Muscle layer of colon (tissue), 2 donors: ENCODE measurements around the gene KLK11.

Experiments used
- H3K27ac ChIP-seq: one replicate; pipeline ENCODE4 v1.7.0; 2013; ENCODE audit warnings: low read depth, mild to moderate bottlenecking, low read length, moderate library complexity
- H3K27me3 ChIP-seq, 2 donors: one replicate each; pipeline ENCODE4 v1.7.0; 2013; ENCODE audit warnings: low read length in 2 of 2, mild to moderate bottlenecking in 2 of 2; ENCODE audit not compliant: insufficient read depth in 2 of 2, control insufficient read depth in 1 of 2
- H3K36me3 ChIP-seq: one replicate; pipeline ENCODE4 v1.7.0; 2013; ENCODE audit warnings: mild to moderate bottlenecking, low read length; ENCODE audit not compliant: insufficient read depth
- H3K4me1 ChIP-seq: one replicate; pipeline ENCODE4 v1.7.0; 2013; ENCODE audit warnings: mild to moderate bottlenecking, low read length; ENCODE audit not compliant: insufficient read depth
- H3K4me3 ChIP-seq, 2 donors: one replicate each; pipeline ENCODE4 v1.7.0; 2013; ENCODE audit warnings: low read length in 2 of 2, low read depth in 1 of 2, mild to moderate bottlenecking in 1 of 2, moderate library complexity in 1 of 2
- H3K9ac ChIP-seq: one replicate; pipeline ENCODE4 v1.7.0; 2013; ENCODE audit warnings: low read length
- H3K9me3 ChIP-seq: one replicate; pipeline ENCODE4 v1.7.0; 2013; ENCODE audit warnings: mild to moderate bottlenecking, low read length
- donor health status: abdominal sarcoma.
- donor health status: Adenocarcinoma of cecum.

Gene KLK11

DNA sequence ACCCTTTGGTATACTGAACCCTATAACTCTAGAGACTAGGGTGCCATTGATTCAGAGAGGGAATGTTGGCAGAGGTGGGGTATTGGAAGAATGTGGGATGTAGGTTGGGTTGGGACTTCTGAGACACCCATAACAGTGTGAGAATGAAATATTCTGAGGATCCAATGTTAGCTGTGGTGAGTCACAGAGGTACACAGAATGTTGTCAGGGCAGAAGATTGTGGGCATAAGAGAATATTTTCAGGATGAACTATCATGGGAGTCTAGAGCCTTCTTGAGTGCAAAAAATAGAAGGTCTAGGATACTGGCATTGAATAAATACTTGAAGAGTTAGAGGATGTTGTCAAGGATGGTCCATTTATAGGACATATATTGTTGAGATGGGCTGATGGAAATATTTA, 29.4 kb upstream of the KLK11 start:
- Histone ChIP-seq H3K4me3 (no peak overlapping the region), H3K4me1 (no peaks in the 10 kb centered on the region), H3K36me3 (no peaks in the 10 kb centered on the region), H3K9ac (no peak overlapping the region), H3K9me3 (no peaks in the 10 kb centered on the region), H3K27ac (no peak overlapping the region), H3K27me3 (peaks cover 0 to 5% of the 10 kb centered on the region in 2 donors)

DNA sequence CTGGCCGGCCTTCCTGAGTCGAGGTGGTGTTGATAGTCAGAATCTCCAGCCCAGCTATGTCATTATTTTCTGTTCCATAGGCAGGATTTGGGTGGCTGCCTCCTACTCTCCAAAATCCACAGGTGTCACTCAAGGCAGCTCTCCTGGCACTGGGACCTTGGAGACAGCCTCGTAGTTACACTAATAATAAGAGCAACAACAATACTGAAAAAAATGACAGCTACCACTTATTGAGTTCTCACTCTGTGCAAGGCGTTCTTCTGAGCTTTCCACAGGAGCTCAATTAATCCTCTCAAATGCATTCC, 20.6 kb upstream of the KLK11 start:
- Histone ChIP-seq H3K9me3 (no peaks in the 10 kb centered on the region), H3K9ac (no peak overlapping the region), H3K36me3 (no peaks in the 10 kb centered on the region), H3K4me1 (no peaks in the 10 kb centered on the region), H3K4me3 (no peak overlapping the region), H3K27me3 (peaks cover 0 to 3% of the 10 kb centered on the region in 2 donors), H3K27ac (no peak overlapping the region)

DNA sequence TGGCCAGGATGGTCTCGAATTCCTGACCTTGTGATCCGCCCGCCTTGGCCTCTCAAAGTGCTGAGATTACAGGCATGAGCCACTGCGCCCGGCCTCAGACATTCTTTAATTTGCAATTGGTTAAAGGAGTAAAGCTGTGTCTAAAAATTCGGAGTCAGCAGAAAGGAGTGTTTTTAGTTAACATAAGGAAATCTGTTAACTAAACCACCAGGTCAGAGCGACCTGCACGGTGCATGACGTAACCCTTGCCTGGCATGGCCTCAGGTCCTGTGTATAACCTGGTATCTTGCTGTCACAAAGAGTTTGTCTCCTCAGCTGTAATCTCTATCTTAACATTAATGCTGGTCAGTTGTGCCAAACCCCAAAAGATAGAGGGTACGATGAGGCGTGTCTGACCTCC, 17.9 kb upstream of the KLK11 start:
- H3K9me3 ChIP-seq = no peaks in the 10 kb centered on the region
- no peak overlapping the region for H3K9ac ChIP-seq
- H3K36me3 ChIP-seq = no peaks in the 10 kb centered on the region
- H3K4me3 ChIP-seq = no peak overlapping the region
- H3K27me3 ChIP-seq = no peaks in the 10 kb centered on the region
- no peak overlapping the region for H3K27ac ChIP-seq
- no peaks in the 10 kb centered on the region for H3K4me1 ChIP-seq

DNA sequence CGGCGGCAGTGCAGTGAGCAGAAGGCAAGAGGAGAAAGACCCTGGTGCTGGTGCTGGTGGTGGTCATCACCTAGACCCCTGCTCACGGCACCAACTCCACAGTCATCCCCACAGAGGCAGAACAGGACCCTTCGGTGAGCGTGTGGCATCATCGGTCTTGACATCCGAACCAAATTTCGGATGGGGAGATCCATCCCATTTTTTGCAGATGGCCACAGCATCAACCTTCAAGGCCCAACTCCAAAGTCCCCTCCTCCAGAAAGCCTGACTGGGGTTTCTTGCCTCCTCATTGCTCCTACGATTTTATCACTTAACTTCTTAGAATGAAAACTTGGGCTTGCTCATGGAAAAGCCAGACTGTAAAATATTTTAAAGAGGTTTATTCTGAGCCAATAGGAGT, 17.1 kb upstream of the KLK11 start:
- no peaks in the 10 kb centered on the region for H3K27me3 ChIP-seq
- H3K9ac ChIP-seq = no peak overlapping the region
- H3K9me3 ChIP-seq = no peaks in the 10 kb centered on the region
- no peak overlapping the region for H3K4me3 ChIP-seq
- H3K27ac ChIP-seq = no peak overlapping the region
- H3K4me1 ChIP-seq = no peaks in the 10 kb centered on the region
- H3K36me3 ChIP-seq = no peaks in the 10 kb centered on the region

DNA sequence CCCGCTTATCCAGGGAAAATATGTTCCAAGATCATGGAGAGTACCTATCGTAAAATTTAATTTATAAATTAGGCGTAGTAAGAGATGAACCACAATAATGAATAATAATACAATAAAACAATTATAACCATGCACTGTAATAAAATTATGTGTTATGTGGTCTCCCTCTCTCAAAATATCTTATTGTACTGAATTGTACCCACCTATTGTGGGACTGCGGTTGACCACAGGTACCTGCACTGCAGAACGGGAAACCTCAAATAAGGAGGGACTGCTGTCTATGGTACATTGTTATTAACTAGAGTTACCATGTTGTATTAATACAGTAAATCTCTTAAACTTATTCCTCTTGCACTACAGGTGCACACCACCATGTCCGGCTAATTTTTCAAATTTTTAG, 13.7 kb upstream of the KLK11 start:
- Histone ChIP-seq H3K4me3 (no peak overlapping the region), H3K9ac (no peak overlapping the region), H3K27me3 (peaks cover 0 to under 1% of the 10 kb centered on the region in 2 donors), H3K36me3 (no peaks in the 10 kb centered on the region), H3K4me1 (no peaks in the 10 kb centered on the region), H3K27ac (no peak overlapping the region), H3K9me3 (no peaks in the 10 kb centered on the region)

DNA sequence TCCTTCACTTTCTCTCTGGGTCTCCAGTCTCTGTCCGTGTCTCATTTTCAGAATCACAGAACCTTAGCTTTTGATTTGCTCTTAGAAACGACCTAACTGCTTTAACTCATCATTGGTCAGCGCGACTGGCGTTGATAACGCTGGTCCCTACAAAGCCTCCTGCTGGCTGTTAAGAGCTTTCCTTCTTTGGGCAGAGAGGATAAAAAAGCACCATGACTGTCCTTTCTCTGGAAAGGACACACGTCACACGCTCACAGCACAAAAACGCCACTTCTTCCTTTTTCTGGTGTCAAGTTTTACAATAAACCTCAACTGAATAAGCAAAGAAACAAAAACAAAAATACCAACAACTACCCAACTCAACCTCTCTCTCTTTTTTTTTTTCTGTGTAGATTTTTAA, 10.1 kb upstream of the KLK11 start:
- Histone ChIP-seq H3K9ac (no peak overlapping the region), H3K4me1 (no peaks in the 10 kb centered on the region), H3K36me3 (no peaks in the 10 kb centered on the region), H3K27me3 (peaks cover 0 to 4% of the 10 kb centered on the region in 2 donors), H3K4me3 (no peak overlapping the region), H3K9me3 (no peaks in the 10 kb centered on the region), H3K27ac (no peak overlapping the region)

DNA sequence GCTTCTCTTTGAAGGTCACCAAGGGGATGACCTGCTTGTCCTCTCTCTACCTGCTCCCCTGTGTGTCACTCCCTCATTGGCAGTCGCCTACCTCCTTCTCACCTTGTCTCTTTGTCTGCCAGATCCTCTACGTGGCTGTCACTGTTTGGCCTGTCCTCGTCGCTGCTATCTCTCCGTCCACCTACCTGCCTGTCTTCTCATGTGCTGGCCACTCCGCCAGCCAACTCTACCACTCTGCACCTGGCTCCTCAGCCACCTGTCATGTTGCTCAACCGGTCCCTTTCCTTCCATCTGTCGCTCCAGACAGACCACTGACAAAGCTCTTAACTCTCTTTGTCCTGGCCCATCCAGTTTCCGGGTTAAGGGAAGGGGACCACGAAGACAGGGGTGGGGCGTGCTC, 8.3 kb upstream of the KLK11 start, which contains the start of gene KLK12:
KLK12 (minus strand) TSS at position 299 of the 400 bp plus-strand sequence. CDS start 381 bp downstream, outside the sequence.
- no peak within 1 kb of the TSS for H3K9ac ChIP-seq
- no peak within 1 kb of the TSS for H3K27ac ChIP-seq
- peaks cover 0 to 4% of the 10 kb centered on the region in 2 donors for H3K27me3 ChIP-seq
- H3K36me3 ChIP-seq = no peaks in the 10 kb centered on the region
- no peaks in the 10 kb centered on the region for H3K4me1 ChIP-seq
- H3K9me3 ChIP-seq = no peaks in the 10 kb centered on the region
- H3K4me3 ChIP-seq = no peak within 1 kb of the TSS

DNA sequence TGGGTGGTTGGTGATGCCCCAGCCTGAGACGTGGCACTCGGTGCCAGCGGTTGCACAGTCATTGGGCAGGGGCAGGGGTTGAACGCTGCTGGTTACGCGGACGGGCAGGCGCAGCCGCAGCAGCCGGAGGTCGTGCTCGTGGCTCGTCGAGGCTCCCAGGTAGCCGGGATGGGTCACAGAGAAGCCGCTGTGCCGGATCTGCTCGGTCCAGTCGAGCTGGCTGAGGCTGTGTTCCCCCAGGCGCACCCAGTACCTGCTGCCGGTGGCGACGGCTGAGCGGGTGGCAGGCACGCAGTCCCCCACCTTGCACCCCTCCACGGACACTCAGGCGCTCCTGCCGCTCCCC, 5.4 kb upstream of the KLK11 start:
- H3K4me1 ChIP-seq = no peaks in the 10 kb centered on the region
- no peak overlapping the region for H3K27ac ChIP-seq
- H3K9me3 ChIP-seq = no peaks in the 10 kb centered on the region
- H3K36me3 ChIP-seq = no peaks in the 10 kb centered on the region
- H3K4me3 ChIP-seq = no peak overlapping the region
- no peak overlapping the region for H3K9ac ChIP-seq
- H3K27me3 ChIP-seq = peaks cover 0 to 9% of the 10 kb centered on the region in 2 donors

DNA sequence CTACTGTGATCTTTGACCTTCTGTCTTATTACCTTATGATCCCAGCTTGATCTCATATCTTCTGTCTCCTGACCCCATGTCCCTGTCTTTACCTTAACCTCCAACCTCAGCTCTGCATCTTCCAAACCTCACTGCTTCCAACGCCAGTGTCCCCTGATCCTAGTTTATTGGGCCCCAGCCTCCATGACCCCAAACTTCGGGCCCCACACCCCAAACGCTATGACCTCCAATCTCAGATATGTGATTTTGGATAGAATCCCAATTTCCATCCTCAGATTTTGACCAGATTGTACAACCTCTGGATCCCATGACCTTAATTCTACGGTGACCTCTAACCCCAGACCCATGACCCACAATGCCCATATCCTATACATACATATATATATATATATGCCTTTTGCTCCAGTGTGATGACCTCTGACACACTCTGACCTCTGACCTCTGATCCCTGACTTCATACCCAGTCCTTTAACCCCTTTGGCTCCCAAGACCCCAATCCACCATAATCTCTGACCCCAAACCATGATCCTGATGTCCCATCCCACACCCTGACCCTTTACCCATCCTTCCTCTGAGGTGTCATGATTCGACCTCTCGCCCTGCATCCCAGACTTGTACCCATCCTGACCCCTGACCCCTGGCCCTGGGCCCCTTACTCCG, 4.9 kb upstream of the KLK11 start:
- no peak overlapping the region for H3K4me3 ChIP-seq
- H3K36me3 ChIP-seq = no peaks in the 10 kb centered on the region
- no peak overlapping the region for H3K9ac ChIP-seq
- peaks cover 0 to 11% of the 10 kb centered on the region in 2 donors for H3K27me3 ChIP-seq
- no peaks in the 10 kb centered on the region for H3K9me3 ChIP-seq
- H3K4me1 ChIP-seq = no peaks in the 10 kb centered on the region
- H3K27ac ChIP-seq = no peak overlapping the region

DNA sequence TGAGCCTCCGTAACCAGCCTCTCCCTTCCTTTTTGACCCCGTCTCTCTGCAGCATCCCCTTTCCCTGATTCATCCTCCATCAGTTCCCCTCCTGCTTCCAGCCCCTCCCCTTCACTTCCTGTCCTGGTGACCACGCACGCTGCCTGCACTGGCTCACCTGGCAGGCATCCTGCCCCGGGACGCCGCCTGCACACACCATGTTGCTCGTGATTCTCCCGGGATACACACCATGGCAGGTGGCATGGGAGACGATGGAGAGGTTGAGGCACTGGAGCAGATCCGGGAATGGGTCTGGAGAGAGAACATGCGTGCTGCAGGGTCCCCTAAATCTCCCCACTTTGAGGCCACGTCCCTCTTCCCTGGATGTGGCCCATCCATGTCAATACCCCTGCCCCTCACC, 4.2 kb upstream of the KLK11 start:
- Histone ChIP-seq H3K9ac (no peak overlapping the region), H3K4me3 (no peak overlapping the region), H3K27ac (no peak overlapping the region), H3K9me3 (no peaks in the 10 kb centered on the region), H3K36me3 (no peaks in the 10 kb centered on the region), H3K4me1 (no peaks in the 10 kb centered on the region), H3K27me3 (peaks cover 0 to 16% of the 10 kb centered on the region in 2 donors)

DNA sequence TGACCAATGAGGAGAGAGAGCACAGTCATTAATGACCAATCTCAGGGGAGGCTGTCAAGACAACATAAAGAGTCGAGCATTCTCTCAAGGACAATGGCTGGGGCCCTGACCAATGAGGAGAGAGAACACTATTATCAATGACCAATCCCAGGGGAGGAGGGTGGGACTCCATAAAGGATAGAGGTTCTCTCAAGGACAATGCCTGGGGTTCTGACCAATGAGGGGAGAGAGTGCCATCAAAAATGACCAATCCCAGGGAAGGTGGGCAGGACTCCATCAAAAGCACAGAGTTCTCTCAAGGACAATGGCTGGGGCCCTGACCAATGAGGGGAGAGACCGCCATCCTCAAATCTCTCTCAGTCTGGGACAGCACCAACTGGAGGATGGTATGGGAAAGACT, 3.3 kb upstream of the KLK11 start:
- no peaks in the 10 kb centered on the region for H3K4me1 ChIP-seq
- H3K9ac ChIP-seq = no peak overlapping the region
- H3K27me3 ChIP-seq = peaks cover 0 to 21% of the 10 kb centered on the region in 2 donors
- H3K4me3 ChIP-seq = no peak overlapping the region
- no peaks in the 10 kb centered on the region for H3K36me3 ChIP-seq
- H3K9me3 ChIP-seq = no peaks in the 10 kb centered on the region
- no peak overlapping the region for H3K27ac ChIP-seq

DNA sequence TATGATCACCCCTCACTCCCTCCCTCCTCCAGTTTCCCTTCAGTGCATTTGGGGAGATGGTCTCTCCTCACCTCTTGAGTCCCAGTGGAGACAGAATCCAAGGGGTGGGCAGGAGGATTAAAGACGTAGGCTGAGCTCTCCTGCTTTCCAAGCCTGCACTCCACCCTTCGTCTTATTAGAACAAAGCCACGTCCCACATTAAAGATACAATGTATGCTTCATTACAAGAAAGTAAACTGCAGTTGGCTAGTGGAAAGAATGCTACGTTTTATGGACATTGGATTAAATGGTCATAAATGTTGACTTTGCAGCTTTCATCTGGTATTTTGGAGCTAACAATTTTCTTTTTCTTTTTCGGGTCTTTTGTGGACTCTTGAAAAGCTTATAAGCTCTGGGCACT, 1.5 kb upstream of the KLK11 start:
- Histone ChIP-seq H3K36me3 (no peaks in the 10 kb centered on the region), H3K27ac (no peak overlapping the region), H3K4me3 (no peak overlapping the region), H3K9me3 (no peaks in the 10 kb centered on the region), H3K9ac (no peak overlapping the region), H3K27me3 (peaks cover 8 to 21% of the 10 kb centered on the region in 2 donors), H3K4me1 (no peaks in the 10 kb centered on the region)
